ENCODE data around the gene SLC44A5.
"Not testable (repeated sequence)": the region's sequence is repeated elsewhere in the genome, so short reads cannot be mapped to it uniquely, and the experiment has no call there.

SLC44A5 gene

DNA sequence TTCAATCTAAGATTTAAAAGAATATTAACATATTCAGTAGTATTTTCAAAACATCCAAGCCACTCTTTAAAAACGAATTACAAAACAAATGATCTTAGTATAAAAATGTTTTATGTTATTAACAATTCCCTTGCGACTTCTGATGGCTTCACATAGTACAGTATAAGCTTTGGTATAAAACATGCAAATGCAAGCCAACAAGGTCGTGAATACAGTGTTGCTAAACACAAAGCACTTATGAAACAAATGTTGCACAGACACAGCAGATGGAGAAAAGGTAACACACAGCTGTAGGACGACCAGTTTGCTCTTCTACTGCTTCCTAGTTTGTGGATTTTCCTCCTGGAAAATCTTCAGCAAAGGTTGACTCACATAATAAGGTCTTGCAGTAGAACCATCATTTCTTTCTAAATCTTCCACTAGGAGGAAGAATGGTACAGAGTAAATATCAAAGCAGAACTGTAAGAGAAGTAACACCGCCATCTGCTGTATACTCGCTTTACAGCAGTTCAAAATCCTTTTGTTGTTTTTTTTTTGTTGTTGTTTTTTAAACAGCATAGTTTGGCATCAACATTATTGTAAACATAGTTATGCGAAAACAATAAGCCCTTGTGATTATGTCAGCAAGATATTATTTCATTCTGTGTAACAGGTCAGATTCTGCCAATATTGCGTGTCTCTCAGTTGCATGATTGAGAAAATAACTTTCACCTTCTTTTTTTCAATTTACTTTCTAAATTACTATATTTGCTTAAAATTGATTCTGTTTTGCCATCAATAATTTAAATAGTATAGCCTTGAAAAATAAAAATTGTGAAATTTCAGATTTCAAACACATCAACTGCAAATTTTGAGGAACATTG is 407.3 kb downstream of the SLC44A5 start:
- Mint-ChIP-seq H3K36me3 (ENCODE audit: insufficient read depth) (no peaks in the 10 kb centered on the region), H3K27ac (ENCODE audit: low read depth) (no peak overlapping the region), H3K4me1 (no peaks in the 10 kb centered on the region), H3K27me3 (no peaks in the 10 kb centered on the region), H3K4me3 (no peak overlapping the region), H3K9me3 (no peaks in the 10 kb centered on the region)
- ATAC-seq (replicated peaks; ENCODE audit: extremely low read depth, poor library complexity, severe bottlenecking) = no peak
- DNase-seq (ENCODE audit: low spot score in 2 of 2) = no peak

DNA sequence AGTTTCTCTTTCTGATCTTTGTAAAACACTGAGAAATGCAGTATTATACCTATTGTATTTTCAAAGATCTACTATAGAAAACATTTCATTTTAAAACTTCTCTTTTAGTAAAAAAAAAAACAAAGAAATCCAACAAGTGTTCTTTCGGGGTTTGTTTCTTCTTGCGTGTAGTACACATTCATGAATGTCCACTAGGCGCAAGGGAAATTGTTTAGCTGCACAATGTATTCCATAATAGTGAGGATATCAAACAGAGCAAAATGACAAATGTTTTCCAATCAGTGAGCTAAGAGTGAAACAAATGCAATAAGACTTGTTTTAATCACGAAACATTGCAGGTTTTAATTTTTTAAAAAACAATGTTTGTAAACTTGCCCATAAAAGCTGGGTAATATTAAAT is 408.2 kb downstream of the SLC44A5 start:
- H3K36me3 Mint-ChIP-seq (ENCODE audit: insufficient read depth) = no peaks in the 10 kb centered on the region

DNA sequence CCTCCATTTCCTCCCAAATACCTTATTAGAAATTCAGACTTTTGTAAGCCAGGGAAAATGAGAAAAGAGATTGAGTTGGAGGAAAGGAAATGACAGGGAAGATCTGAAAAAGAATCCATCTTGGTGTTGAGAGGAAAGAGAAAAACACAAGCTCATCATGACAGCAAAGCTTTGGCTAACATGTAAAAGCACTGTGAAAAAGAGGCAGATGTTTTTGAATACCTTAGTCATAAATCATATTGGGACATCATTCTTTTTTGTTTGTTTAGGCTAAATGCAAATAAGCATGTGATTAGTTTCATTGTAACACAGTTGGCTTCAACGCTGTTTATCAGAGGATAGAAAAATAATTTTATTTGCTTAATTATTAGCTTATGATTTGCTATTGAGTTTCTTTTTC is 412.2 kb downstream of the SLC44A5 start:
- no peak overlapping the region for H3K4me3 Mint-ChIP-seq
- no peak for ATAC-seq (replicated peaks; ENCODE audit: extremely low read depth, poor library complexity, severe bottlenecking)
- DNase-seq (ENCODE audit: low spot score in 2 of 2) = no peak
- H3K4me1 Mint-ChIP-seq = no peaks in the 10 kb centered on the region
- H3K27ac Mint-ChIP-seq (ENCODE audit: low read depth) = no peak overlapping the region
- no peaks in the 10 kb centered on the region for H3K36me3 Mint-ChIP-seq (ENCODE audit: insufficient read depth)
- H3K27me3 Mint-ChIP-seq = peaks cover 4% of the 10 kb centered on the region
- H3K9me3 Mint-ChIP-seq = peaks cover under 1% of the 10 kb centered on the region

More for the DNA sequence above, 408.2 kb downstream of the SLC44A5 start:
- Mint-ChIP-seq H3K4me1 (no peaks in the 10 kb centered on the region), H3K27me3 (no peaks in the 10 kb centered on the region), H3K27ac (ENCODE audit: low read depth) (no peak overlapping the region), H3K4me3 (no peak overlapping the region), H3K9me3 (no peaks in the 10 kb centered on the region)
- ATAC-seq (replicated peaks; ENCODE audit: extremely low read depth, poor library complexity, severe bottlenecking) = no peak
- no peak for DNase-seq (ENCODE audit: low spot score in 2 of 2)

DNA sequence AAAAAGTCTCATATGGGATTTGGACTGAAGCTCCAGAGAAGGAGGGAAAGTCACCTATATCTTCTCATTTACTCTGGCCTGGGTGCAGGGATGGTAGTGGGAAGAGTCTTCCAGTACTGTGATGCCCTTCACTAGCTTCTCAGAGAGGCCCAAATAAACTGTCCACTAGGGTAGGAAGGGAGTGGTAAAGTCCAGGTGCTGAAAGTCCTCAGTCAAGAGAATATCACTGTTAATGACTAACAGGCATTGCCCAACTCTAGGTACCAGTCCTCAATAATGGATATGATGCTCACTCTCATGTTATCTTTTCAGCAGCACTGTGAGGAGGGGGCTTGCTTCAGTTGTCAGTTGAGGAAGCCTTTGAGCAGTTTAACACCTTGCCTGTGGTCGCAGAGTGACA is 412.8 kb downstream of the SLC44A5 start:
- peaks cover 6% of the 10 kb centered on the region for H3K9me3 Mint-ChIP-seq
- DNase-seq (ENCODE audit: low spot score in 2 of 2) (no peak), ATAC-seq (replicated peaks; ENCODE audit: extremely low read depth, poor library complexity, severe bottlenecking) (no peak)
- H3K27ac Mint-ChIP-seq (ENCODE audit: low read depth) = no peak overlapping the region
- peaks cover 10% of the 10 kb centered on the region for H3K27me3 Mint-ChIP-seq
- no peaks in the 10 kb centered on the region for H3K4me1 Mint-ChIP-seq
- H3K36me3 Mint-ChIP-seq (ENCODE audit: insufficient read depth) = no peaks in the 10 kb centered on the region
- H3K4me3 Mint-ChIP-seq = no peak overlapping the region

DNA sequence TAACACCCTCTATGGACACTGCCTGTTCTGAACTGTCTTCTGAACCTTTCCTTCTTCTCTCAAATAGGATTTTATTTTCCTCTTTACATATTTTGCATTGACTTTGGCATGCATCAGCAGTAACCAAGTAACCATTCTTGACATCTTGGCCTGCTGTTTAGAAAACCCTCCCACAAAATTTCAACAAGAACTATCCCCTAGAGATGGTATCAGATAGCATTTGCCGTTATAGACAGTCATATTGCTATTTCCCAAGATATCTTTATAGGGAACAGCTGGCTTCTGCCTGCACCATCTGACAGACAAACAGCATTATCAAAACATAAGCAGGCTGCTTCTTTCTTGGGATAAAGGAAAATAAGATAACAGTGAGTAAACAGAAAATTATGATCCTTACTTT is 422.0 kb downstream of the SLC44A5 start:
- Mint-ChIP-seq H3K27ac (ENCODE audit: low read depth) (no peak overlapping the region), H3K27me3 (peaks cover 23% of the 10 kb centered on the region), H3K36me3 (ENCODE audit: insufficient read depth) (no peaks in the 10 kb centered on the region), H3K4me3 (no peak overlapping the region), H3K9me3 (peaks cover 14% of the 10 kb centered on the region), H3K4me1 (no peaks in the 10 kb centered on the region)
- DNase-seq (ENCODE audit: low spot score in 2 of 2) (no peak), ATAC-seq (replicated peaks; ENCODE audit: extremely low read depth, poor library complexity, severe bottlenecking) (no peak)

DNA sequence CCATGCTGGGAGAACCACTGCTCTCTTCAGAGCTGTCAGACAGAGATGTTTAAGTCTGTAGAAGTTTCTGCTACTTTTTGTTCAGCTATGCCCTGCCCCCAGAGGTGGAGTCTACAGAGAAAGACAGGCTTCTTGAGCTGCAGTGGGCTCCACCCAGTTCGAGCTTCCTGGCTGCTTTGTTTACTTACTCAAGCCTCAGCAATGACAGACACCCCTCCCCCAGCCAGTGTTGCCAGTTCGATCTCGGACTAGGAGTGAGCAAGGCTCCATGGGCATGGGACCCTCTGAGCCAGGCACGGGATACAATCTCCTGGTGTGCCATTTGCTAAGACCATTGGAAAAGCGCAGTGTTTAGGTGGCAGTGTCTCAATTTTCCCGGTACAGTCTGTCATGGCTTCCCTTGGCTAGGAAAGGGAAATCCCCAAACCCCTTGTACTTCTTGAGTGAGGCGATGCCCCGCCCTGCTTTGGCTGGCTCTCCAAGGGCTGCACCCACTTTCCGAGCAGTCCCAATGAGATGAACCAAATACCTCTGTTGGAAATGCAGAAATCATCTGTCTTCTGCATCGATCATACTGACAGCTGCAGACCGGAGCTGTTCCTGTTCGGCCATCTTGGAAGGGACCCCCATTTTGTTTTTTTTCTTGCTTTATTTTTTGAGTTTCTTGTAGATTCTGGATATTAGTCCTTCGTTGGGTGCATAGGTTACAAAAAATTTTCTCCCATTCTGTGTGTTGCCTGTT is 429.5 kb downstream of the SLC44A5 start:
- peaks cover 26% of the 10 kb centered on the region for H3K27me3 Mint-ChIP-seq
- DNase-seq (ENCODE audit: low spot score in 2 of 2); H3K36me3 Mint-ChIP-seq (ENCODE audit: insufficient read depth); H3K4me1 Mint-ChIP-seq; ATAC-seq (replicated peaks; ENCODE audit: extremely low read depth, poor library complexity, severe bottlenecking); H3K4me3 Mint-ChIP-seq; H3K27ac Mint-ChIP-seq (ENCODE audit: low read depth): not testable (repeated sequence)
- H3K9me3 Mint-ChIP-seq = peaks cover 17% of the 10 kb centered on the region

DNA sequence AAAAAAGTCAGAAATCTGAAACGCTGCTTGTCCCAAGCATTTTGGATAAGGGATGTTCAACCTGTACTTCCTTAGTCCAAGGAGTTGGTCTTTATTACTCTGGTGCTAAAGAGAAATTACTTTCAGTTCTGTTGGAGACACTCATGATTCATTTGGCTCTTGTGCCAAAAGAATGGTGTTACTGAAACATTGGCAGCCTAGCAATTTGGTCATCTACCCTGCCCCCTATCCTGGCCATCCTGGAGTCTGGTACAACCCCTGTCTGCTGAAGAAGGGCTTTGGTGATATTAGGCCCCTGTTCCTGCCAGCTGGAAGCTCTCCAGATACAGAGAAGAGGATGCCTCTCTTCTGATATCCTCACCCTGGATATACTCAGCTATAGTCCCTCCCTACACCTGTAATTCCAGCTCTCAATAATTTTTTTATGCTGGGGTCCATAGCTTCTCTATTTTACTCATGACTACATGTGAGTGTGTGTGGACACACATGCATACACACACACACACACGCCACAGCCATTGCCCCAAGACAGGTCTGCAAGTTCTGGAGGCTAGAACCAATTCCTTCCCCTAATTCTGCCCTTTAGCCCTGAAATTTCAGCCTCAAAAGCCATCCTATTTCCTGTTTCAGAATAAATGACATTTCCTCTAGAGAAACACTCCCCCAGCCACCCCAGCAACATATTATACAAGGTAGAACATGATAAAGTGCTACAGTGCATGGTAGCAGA is 436.7 kb downstream of the SLC44A5 start:
- Mint-ChIP-seq H3K36me3 (ENCODE audit: insufficient read depth) (no peaks in the 10 kb centered on the region), H3K27ac (ENCODE audit: low read depth) (no peak overlapping the region)
- no peak for ATAC-seq (replicated peaks; ENCODE audit: extremely low read depth, poor library complexity, severe bottlenecking)

DNA sequence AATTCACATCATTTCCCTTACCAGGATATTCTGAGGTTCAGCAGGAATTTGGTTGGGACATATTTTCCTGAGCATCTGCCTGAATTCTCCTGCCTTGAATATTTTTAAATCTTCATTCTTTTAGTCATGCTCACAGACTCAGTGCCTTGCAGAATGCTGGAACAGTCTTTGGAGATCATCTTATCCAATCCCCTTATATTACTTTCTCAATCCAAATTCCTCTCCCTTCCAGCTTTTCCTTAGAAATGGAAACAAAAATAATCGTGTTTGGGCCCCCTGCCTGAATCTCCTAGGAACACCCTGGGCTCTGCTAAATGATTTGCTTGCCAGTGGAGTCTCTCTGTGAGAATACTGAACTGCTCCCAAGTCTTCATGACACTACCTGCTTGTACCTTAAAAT is 438.4 kb downstream of the SLC44A5 start:
- Mint-ChIP-seq H3K36me3 (ENCODE audit: insufficient read depth) (no peaks in the 10 kb centered on the region), H3K27ac (ENCODE audit: low read depth) (no peak overlapping the region), H3K4me1 (no peaks in the 10 kb centered on the region), H3K27me3 (no peaks in the 10 kb centered on the region), H3K4me3 (no peak overlapping the region), H3K9me3 (no peaks in the 10 kb centered on the region)
- ATAC-seq (replicated peaks; ENCODE audit: extremely low read depth, poor library complexity, severe bottlenecking) = no peak
- DNase-seq (ENCODE audit: low spot score in 2 of 2) = no peak

More for the DNA sequence above, 436.7 kb downstream of the SLC44A5 start:
- Mint-ChIP-seq H3K27me3 (peaks cover 10% of the 10 kb centered on the region), H3K4me3 (no peak overlapping the region), H3K4me1 (no peaks in the 10 kb centered on the region), H3K9me3 (peaks cover 7% of the 10 kb centered on the region)
- DNase-seq (ENCODE audit: low spot score in 2 of 2) = no peak

DNA sequence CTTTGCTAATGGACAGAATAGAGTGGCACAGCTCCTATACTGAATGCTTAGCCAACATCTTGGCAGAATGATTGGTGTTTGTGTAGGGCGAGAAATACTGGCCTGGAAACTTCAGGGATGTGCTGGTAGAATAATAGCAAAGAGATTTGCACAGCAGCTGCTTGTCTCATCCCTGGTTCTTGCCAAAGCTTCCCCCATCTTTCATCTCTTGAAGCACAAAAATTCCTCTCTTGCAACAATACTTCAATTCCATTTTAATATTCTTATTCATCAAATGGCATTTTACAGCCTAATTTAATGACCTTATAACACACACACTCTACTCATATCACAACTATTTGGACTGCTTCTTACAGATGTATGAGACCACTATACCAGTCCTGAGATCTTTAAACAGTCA is 439.0 kb downstream of the SLC44A5 start:
- Mint-ChIP-seq H3K36me3 (ENCODE audit: insufficient read depth) (no peaks in the 10 kb centered on the region), H3K4me3 (no peak overlapping the region), H3K9me3 (no peaks in the 10 kb centered on the region), H3K4me1 (no peaks in the 10 kb centered on the region), H3K27ac (ENCODE audit: low read depth) (no peak overlapping the region), H3K27me3 (no peaks in the 10 kb centered on the region)
- DNase-seq (ENCODE audit: low spot score in 2 of 2) (no peak), ATAC-seq (replicated peaks; ENCODE audit: extremely low read depth, poor library complexity, severe bottlenecking) (no peak)

DNA sequence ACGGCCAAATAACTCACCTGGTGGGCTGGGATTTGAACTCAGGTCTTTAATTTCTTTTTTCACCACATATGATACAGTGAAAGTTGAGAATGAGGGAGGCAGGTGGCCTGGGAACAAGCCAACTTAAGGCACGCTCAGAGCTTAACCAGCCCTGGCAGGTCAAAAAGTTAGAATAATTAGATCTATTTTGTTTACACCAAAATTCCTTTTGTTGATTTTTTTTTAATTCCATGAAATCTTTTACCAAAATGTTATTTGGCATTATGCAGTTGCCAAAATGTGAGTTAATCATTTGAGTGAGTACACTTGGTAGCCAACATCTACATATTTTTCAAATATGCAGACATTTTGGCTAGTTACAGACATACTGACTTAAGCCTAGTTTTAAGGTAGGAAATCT is 439.9 kb downstream of the SLC44A5 start:
- no peaks in the 10 kb centered on the region for H3K4me1 Mint-ChIP-seq
- no peaks in the 10 kb centered on the region for H3K27me3 Mint-ChIP-seq
- H3K9me3 Mint-ChIP-seq = no peaks in the 10 kb centered on the region
- no peak for DNase-seq (ENCODE audit: low spot score in 2 of 2)
- no peaks in the 10 kb centered on the region for H3K36me3 Mint-ChIP-seq (ENCODE audit: insufficient read depth)
- no peak overlapping the region for H3K27ac Mint-ChIP-seq (ENCODE audit: low read depth)
- no peak overlapping the region for H3K4me3 Mint-ChIP-seq
- no peak for ATAC-seq (replicated peaks; ENCODE audit: extremely low read depth, poor library complexity, severe bottlenecking)

DNA sequence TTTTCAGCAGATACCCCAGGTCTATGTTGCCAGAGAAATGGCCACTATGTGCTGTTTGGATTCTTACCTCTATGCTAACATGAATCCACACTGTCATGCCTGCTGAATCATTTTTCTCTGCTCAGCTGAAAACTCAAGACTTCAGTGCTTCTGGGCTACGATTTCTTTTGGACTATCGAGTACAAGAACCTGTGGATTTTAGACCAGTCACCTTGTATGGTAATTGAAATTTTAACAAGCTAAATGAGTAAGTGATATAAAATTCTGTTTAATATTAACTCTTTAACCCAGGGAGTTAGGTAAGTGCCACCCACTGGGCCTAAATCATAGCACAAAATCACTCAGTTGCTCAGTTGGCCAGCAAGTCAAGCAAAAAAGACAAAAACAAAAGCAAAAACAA is 440.9 kb downstream of the SLC44A5 start:
- Mint-ChIP-seq H3K4me3 (no peak overlapping the region), H3K9me3 (no peaks in the 10 kb centered on the region), H3K27ac (ENCODE audit: low read depth) (no peak overlapping the region), H3K36me3 (ENCODE audit: insufficient read depth) (no peaks in the 10 kb centered on the region), H3K4me1 (no peaks in the 10 kb centered on the region), H3K27me3 (no peaks in the 10 kb centered on the region)
- DNase-seq (ENCODE audit: low spot score in 2 of 2) (no peak), ATAC-seq (replicated peaks; ENCODE audit: extremely low read depth, poor library complexity, severe bottlenecking) (no peak)

DNA sequence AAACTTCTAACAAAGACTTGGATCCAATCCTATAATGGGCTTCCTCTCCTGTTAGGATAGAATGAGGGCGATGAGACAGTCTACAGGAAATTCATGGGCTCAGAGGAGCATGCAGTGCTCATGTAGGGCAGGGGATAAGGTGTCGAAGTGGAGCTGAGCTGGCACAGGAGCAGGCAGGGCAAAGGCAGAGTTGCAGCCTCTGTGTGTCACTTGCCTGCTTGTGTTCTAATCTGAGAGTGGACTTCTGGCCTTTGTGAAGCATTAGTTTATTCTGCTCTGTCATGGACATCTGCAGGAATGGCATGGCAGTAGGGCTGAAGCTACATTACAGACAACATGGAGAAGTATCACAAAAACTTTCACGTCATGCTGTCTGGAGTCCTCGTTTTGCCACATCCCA is 444.1 kb downstream of the SLC44A5 start:
- DNase-seq (ENCODE audit: low spot score in 2 of 2) = no peak
- no peaks in the 10 kb centered on the region for H3K36me3 Mint-ChIP-seq (ENCODE audit: insufficient read depth)
- ATAC-seq (replicated peaks; ENCODE audit: extremely low read depth, poor library complexity, severe bottlenecking) = no peak
- no peaks in the 10 kb centered on the region for H3K9me3 Mint-ChIP-seq
- H3K4me1 Mint-ChIP-seq = no peaks in the 10 kb centered on the region
- H3K4me3 Mint-ChIP-seq = no peak overlapping the region
- no peaks in the 10 kb centered on the region for H3K27me3 Mint-ChIP-seq
- H3K27ac Mint-ChIP-seq (ENCODE audit: low read depth) = no peak overlapping the region

All from central memory CD8-positive, alpha-beta T cell (primary cell).